ENCODE data around the gene DYNC1H1.

DYNC1H1 gene

GRCh38 chr14:102005336-102005735, 41.0 kb downstream of the DYNC1H1 start:
- no peak for FAIRE-seq

- FAIRE-seq: no peak
Measured at GRCh38 chr14:102007916-102008418, 43.6 kb downstream of the DYNC1H1 start.

GRCh38 chr14:102008891-102009290, 44.5 kb downstream of the DYNC1H1 start:
- FAIRE-seq: no peak

- no peak for FAIRE-seq
Measured at GRCh38 chr14:102011631-102012030, 47.3 kb downstream of the DYNC1H1 start.

- no peak for FAIRE-seq
Measured at GRCh38 chr14:102012336-102012735, 48.0 kb downstream of the DYNC1H1 start.

GRCh38 chr14:102013669-102014200, 49.4 kb downstream of the DYNC1H1 start:
- no peak for FAIRE-seq

GRCh38 chr14:102015045-102015685, 50.8 kb downstream of the DYNC1H1 start:
- no peak for FAIRE-seq

GRCh38 chr14:102015771-102016170, 51.4 kb downstream of the DYNC1H1 start:
- FAIRE-seq: no peak

GRCh38 chr14:102016420-102017090, 52.2 kb downstream of the DYNC1H1 start:
- FAIRE-seq: no peak

- FAIRE-seq: no peak
Measured at GRCh38 chr14:102018251-102018650, 53.9 kb downstream of the DYNC1H1 start.

GRCh38 chr14:102019006-102019540, 54.7 kb downstream of the DYNC1H1 start:
- no peak for FAIRE-seq

GRCh38 chr14:102020058-102020971, 55.9 kb downstream of the DYNC1H1 start:
- FAIRE-seq: no peak

GRCh38 chr14:102026934-102027333, 62.6 kb downstream of the DYNC1H1 start:
- no peak for FAIRE-seq

GRCh38 chr14:102027951-102028350, 63.6 kb downstream of the DYNC1H1 start:
- no peak for FAIRE-seq

GRCh38 chr14:102028733-102029132, 64.4 kb downstream of the DYNC1H1 start:
- FAIRE-seq: no peak

GRCh38 chr14:102029956-102030355, 65.6 kb downstream of the DYNC1H1 start:
- no peak for FAIRE-seq

GRCh38 chr14:102033241-102033640, 68.9 kb downstream of the DYNC1H1 start:
- FAIRE-seq: no peak

- no peak for FAIRE-seq
Measured at GRCh38 chr14:102034301-102034700, 69.9 kb downstream of the DYNC1H1 start.

GRCh38 chr14:102035914-102036313, 71.5 kb downstream of the DYNC1H1 start:
- FAIRE-seq: no peak

- no peak for FAIRE-seq
Measured at GRCh38 chr14:102037686-102038085, 73.3 kb downstream of the DYNC1H1 start.

- no peak for FAIRE-seq
Measured at GRCh38 chr14:102039157-102039556, 74.8 kb downstream of the DYNC1H1 start.

GRCh38 chr14:102040153-102040552, 75.8 kb downstream of the DYNC1H1 start:
- FAIRE-seq: no peak

GRCh38 chr14:102042699-102043098, 78.3 kb downstream of the DYNC1H1 start:
- FAIRE-seq: no peak

All from endometrium (tissue), 2 donors.